GM20431 (cell line): Measurements from ENCODE around the gene SMYD4.
"Not testable (repeated sequence)": the region's sequence is repeated elsewhere in the genome, so short reads cannot be mapped to it uniquely, and the experiment has no call there.

Experiments
- in situ Hi-C: fragments of 300-500 bp; cut with MseI, MboI; formaldehyde crosslinking; loops from one replicate; pipeline ENCODE4 v1.15.0; 2020; ENCODE audit warnings: low sequenced_read_pairs; ENCODE audit not compliant: unreplicated experiment

Gene SMYD4

GRCh38 chr17:1834380-1835149 lies 4.9 kb upstream of the SMYD4 start:
- in situ Hi-C loops = no loop called here

GRCh38 chr17:1830288-1830687 lies 586 bp upstream of the SMYD4 start:
- in situ Hi-C loops = no loop called here

DNA sequence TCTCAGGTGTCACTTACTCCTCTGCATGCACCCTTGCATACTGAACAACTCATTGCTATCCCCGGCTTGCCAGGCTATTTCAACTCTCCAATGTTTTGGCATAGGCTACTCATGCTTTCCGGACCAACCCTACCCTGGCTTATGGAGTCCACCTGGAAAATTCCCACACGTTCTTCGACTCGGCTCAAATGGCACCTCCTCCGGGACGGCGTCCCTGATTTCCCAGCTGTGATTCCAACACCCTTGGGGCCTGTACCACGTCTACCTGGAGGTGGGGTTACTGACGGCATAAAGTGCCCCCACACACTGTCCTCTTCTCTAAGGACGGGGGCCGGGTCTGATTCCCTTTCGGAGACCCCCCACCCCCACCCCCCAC lies 498 bp downstream of the SMYD4 start:
- in situ Hi-C loops = no loop called here

DNA sequence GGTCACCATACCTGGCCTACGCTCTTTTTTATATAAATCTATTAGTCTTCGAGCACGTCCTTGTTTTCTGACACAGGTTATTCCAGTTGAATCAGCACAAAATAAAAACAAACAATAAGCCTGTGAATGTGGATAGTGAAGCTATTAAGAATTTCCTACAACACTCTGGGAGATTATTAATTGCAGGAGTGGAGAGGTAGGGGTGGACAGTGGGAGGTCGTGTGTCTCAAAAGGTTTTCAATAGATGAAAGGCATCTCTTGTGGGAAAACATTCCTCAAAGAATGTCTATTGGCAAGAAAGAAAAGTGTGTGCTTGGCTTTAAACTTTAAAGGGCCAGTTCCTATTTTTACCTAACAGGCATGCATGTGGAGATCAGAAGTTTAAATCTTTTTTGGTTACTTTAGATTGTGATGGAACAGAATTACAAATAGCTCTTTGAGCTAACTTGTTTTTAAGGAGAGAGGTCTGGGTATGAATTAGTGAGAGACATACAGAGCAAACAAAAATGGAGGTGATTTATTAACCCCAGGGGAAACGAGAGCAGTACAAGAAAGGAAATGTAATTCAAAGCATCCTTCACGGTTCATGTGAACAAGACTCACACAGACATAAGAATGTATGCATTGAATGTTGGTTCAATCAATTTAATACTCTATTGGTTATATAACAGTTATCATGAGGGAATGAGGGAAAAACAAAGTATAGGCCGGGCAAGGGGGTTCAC lies 9.0 kb downstream of the SMYD4 start:
- in situ Hi-C loops = no loop called here

- in situ Hi-C loops = no loop called here
These were observed 16.6 kb downstream of the SMYD4 start for GRCh38 chr17:1813088-1813487.

DNA sequence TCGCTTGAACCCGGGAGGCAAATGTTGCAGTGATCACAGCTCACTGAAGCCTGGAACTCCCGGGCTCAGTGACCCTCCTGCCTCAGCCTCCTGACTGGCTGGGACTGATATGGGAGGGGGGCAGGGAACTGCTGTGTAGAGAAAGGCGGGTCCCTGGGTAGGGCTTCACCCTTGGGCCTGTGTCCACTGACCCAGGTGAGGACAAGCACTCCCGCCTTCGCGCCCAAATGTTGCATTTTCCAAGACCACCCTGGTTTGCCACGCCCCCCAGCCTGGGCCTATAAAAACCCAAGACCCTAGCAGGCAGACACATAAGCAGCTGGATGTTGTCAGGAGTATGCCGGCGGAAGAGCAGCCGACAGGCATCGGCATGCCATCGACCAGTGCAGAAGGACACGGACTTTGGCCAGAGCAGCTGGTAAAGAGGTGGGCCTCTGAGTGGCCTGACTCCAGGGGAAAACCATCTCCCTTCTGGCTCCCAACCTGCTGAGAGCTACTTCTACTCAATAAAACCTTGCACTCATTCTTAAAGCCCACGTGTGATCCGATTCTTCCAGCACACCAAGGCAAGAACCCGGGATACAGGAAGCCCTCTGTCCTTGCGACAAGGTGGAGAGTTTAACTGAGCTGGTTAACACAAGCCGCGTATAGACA lies 19.1 kb downstream of the SMYD4 start:
- in situ Hi-C loops = no loop called here

DNA sequence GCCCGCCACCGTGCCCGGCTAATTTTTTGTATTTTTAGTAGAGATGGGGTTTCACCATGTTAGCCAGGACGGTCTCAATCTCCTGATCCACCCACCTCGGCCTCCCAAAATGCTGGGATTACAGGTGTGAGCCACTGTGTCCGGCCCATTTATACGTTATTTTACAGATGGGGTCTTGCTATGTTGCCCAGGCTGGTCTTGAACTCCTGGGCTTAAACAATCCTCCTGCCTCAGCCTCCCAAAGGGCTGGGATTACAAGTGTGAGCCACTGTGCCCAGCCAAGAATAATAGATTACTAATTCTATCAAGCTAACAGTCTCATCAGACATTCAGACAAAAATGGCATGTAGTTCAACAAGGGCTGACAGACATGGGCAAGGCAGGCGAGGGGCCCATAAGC lies 19.9 kb downstream of the SMYD4 start:
- in situ Hi-C loops = not testable (repeated sequence)

GRCh38 chr17:1808644-1809043 lies 21.1 kb downstream of the SMYD4 start:
- in situ Hi-C loops = no loop called here

DNA sequence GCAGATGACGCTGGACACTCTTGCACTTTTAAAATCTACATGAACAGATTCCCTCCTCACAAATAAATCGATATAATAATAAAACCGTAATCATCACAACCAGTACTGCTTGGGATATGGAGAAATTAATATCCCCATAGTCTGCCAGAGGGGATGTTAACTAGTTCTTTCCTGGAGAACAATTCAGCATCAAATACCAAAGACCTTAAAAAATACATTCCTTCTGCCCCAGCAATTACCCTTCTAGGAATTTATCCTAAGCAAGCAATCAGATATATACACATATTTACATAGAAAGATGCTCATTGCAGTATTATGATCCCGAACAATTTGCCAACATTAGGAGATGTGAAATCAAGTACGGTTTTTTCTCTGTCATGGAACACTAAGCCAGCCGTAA lies 21.8 kb downstream of the SMYD4 start:
- in situ Hi-C loops = no loop called here

GRCh38 chr17:1803280-1803679 lies 26.4 kb downstream of the SMYD4 start:
- in situ Hi-C loops = no loop called here

DNA sequence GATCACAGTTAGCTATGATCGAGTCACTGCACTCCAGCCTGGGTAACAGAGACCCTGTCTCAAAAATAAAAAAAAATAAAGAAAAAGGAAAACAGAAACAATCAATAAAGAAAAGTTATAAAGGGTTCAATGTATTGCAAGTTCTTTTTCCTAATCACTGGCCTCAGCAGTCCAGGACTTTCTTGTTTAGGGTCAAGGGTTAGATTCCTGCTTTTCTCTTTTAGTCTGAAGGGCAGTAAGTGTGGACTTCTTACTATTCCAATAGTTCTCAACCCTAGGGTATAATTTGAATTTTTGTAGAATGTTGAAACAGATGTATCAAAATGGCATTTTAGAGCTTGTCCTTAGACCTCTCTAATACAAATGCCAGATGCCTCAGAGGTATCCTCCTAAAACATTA lies 27.3 kb downstream of the SMYD4 start:
- in situ Hi-C loops = no loop called here

DNA sequence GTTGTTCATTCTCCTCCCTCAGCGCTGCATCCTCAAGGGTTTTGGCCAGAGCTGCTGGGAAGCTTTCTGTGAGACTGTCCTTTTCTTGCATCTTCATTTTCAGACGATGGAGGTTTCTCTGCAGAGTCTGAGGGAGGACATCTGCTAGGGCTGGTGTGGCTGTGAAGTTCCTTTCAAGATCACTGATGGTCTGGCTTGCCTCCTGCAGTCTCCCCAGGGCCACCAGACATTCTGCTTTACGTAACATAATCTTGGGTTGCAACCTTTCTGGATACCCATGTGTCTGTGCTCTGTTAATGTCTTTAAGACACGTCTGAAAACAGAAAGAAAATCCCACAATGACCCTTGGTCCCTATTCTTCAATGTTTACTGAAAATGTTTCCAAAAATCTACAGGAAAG lies 29.0 kb downstream of the SMYD4 start:
- in situ Hi-C loops = no loop called here

- in situ Hi-C loops = no loop called here
These were observed 29.5 kb downstream of the SMYD4 start for GRCh38 chr17:1800240-1800639.

- in situ Hi-C loops = not testable (repeated sequence)
These were observed 31.9 kb downstream of the SMYD4 start for GRCh38 chr17:1797846-1798245.

- in situ Hi-C loops = no loop called here
These were observed 32.4 kb downstream of the SMYD4 start for GRCh38 chr17:1797323-1797722.

DNA sequence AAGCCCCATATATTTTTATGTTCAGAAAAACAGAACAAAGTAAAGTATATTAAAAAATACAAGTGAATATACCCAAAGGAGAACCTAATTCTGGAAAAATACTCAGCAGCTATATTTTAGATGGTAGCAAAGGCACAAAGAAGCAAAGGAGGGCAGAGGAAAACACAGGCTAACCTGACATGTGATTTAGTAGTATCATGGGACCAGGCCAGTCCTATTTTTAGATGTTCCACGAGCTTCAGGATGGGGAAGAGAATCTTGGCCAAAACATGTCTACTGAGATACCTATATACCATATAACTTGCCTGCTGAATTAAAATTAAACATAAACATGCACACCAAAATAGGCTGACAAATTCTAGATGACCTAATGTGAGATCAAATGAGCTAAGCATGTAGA lies 32.9 kb downstream of the SMYD4 start:
- in situ Hi-C loops = no loop called here

DNA sequence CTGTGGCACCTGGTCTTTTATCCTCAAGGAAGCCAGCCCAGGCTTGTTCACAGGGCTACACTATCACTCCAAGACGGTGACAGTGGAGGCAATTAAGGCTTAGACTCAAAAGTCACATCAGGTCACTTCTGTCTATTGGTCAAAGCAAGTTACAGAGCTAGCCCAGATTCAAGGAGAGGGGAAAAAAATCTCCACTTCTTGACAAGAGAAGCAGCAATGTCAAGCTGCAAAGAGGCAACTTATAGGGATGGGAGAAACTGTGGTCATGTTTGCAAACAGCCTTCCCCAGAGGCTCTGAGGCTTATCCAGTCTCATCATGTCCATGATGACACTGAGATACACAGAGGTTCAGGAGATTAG lies 36.3 kb downstream of the SMYD4 start:
- in situ Hi-C loops = no loop called here

- in situ Hi-C loops = no loop called here
These were observed 36.9 kb downstream of the SMYD4 start for GRCh38 chr17:1792495-1793446.

DNA sequence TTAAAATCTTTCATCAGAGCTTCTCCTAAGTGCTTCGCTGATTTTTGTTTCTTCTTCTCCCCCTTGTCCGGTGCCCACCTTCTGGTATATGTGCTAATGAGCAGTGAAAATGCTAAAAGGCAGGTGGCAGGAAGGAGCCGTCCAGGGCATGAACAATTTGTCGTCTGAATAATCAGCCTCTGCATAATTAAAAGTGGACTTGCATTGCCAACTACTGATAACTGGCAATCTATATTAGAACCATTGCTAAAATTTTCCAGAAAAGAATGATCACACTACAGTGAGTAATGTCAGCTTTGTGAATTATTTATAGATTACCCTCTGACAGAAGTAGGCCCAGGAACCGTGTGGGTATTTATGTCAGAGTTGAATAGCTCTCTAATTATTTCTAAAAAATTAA lies 39.8 kb downstream of the SMYD4 start:
- in situ Hi-C loops = no loop called here

GRCh38 chr17:1787301-1787902 lies 42.3 kb downstream of the SMYD4 start:
- in situ Hi-C loops = no loop called here
